Neural cell (in vitro differentiated cells): ENCODE measurements around the gene PARVB.

Experiments
- CTCF ChIP-seq: fragments of 450-650 bp; IDR thresholded peaks from 2 replicates; pipeline ENCODE4 v1.5.1; 2014; ENCODE audit warnings: antibody characterized with exemption, mild to moderate bottlenecking, moderate library complexity; ENCODE audit not compliant: poor library complexity, severe bottlenecking
- EZH2 ChIP-seq: fragments of 200-600, 300-800 bp; shearing (Covaris generic), sonication (generic); IDR thresholded peaks from 2 replicates; pipeline ENCODE4 v1.6.1; 2014; ENCODE audit warnings: antibody characterized with exemption, low read length, borderline replicate concordance, mild to moderate bottlenecking; ENCODE audit not compliant: insufficient read depth, poor library complexity, severe bottlenecking
- RAD21 ChIP-seq: fragments of 450-650 bp; conservative IDR thresholded peaks from 2 replicates; pipeline ENCODE4 v1.6.1; 2014; ENCODE audit warnings: antibody characterized with exemption, mild to moderate bottlenecking, moderate library complexity

- TF ChIP-seq RAD21 (no peak), CTCF (no peak), EZH2 (no peak)
Measured at GRCh38 chr22:44020981-44021380, 3.1 kb upstream of the PARVB start.
